T-helper 1 cell treated with Interleukin-12 subunit alpha and Interleukin-12 subunit beta and Interleukin-4 antibody, amounts not matched to agents 30 ng/mL and 1 ng/mL, for 36 hours (primary cell): ENCODE results near the gene GNA15. TPM values are rescaled to one million over a fixed set of nuclear protein-coding genes. Genes with fewer than 3 reads are reported as not detected.

Experiments used
- intact Hi-C: fragments of 100-400 bp; cut with micrococcal nuclease; formaldehyde crosslinking; loops from one replicate; pipeline ENCODE4 v1.15.1; 2024
- total RNA-seq: library from RNA; stranded (reverse); gene quantifications from 2 replicates; pipeline ENCODE4 v1.2.3, GENCODE V29; 2022

GNA15 gene
- total RNA-seq, 1 donor from 2014 or later = 140 TPM

DNA sequence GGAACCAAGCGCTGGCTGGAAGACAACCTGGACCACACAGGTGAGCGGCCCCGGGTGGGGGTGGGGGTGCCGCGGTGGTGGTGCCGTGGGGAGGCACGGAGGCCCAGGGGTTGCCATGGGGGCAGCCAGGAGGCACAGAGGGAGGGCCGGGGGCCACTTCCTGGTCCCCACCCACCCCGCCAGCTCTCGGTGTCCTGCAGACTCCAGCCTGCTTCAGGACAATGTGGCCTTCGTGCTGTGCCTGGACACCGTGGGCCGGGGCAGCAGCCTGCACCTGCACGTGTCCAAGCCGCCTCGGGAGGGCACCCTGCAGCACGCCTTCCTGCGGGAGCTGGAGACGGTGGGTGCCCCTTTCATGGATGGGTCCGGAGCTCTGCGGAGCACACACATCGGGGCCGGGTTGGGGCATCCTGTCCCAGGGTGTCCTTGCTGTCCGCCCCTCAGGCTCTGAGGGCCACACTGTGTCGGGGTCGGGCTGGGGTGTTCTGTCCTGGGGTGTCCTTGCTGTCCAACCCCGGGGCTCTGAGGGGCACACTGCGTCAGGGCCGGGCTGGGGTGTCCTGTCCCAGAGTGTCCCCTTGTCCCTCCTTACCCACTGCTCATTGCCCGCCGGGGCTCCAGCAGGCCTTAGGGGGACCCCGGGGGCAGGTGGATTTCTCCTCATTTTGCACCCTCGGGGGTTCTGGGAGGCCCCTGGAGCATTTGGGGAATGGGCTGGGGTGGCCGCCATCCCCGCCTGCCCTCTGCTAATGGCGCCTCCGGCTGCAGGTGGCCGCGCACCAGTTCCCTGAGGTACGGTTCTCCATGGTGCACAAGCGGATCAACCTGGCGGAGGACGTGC lies 68.2 kb downstream of the GNA15 start:
- intact Hi-C loops = no loop called here

- intact Hi-C loops = no loop called here
Measured at GRCh38 chr19:3204646-3205275, 68.9 kb downstream of the GNA15 start.

GRCh38 chr19:3206216-3206953 lies 70.6 kb downstream of the GNA15 start:
- intact Hi-C loops = no loop called here

DNA sequence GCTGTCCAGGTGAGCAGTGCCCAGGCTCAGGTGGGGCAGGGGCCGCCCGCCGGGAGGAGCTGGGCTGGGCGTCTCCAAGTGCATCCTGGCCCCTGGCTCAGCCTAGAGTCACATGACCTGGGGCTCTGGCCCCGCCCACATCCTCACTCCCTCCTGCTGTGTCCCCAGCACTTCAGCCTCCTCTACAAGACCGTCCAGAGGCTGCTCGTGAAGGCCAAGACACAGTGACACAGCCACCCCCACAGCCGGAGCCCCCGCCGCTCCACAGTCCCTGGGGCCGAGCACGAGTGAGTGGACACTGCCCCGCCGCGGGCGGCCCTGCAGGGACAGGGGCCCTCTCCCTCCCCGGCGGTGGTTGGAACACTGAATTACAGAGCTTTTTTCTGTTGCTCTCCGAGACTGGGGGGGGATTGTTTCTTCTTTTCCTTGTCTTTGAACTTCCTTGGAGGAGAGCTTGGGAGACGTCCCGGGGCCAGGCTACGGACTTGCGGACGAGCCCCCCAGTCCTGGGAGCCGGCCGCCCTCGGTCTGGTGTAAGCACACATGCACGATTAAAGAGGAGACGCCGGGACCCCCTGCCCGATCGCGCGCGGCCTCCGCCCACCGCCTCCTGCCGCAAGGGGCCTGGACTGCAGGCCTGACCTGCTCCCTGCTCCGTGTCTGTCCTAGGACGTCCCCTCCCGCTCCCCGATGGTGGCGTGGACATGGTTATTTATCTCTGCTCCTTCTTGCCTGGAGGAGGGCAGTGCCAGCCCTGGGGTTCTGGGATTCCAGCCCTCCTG lies 71.8 kb downstream of the GNA15 start:
- intact Hi-C loops = no loop called here

DNA sequence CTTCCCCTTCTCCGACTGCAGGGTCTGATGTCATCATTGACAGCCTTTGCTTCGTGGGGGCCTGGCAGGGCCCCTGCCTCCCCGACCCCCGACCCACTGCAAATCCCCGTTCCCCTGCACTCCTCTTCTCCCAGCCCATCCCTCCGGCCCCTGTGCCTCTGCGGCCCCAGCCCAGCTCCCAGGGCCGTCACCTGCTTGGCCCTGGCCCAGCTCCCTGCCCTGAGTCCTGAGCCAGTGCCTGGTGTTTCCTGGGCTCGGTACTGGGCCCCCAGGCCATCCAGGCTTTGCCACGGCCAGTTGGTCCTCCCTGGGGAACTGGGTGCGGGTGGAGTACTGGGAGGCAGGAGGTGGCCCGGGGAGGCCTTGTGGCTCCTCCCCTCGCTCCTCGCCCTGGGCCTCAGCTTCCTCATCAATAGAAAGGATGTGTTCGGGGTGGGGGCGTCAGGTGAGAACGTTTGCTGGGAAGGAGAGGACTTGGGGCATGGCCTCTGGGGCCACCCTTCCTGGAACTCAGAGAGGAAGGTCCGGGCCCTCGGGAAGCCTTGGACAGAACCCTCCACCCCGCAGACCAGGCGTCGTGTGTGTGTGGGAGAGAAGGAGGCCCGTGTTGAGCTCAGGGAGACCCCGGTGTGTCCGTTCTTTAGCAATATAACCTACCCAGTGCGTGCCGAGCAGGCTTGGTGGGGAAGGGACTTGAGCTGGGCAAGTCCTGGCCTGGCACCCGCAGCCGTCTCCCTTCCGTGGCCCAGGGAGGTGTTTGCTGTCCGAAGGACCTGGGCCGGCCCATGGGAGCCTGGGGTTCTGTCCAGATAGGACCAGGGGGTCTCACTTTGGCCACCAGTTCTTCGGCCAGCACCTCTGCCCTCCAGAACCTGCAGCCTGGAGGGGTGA lies 72.7 kb downstream of the GNA15 start:
- intact Hi-C loops = no loop called here

- intact Hi-C loops = loop anchor here (1.0 kb wide), 2 partner anchors 134 to 248 kb away; no protein-coding TSS in a partner anchor
Measured at GRCh38 chr19:3210347-3211017, 74.6 kb downstream of the GNA15 start.

DNA sequence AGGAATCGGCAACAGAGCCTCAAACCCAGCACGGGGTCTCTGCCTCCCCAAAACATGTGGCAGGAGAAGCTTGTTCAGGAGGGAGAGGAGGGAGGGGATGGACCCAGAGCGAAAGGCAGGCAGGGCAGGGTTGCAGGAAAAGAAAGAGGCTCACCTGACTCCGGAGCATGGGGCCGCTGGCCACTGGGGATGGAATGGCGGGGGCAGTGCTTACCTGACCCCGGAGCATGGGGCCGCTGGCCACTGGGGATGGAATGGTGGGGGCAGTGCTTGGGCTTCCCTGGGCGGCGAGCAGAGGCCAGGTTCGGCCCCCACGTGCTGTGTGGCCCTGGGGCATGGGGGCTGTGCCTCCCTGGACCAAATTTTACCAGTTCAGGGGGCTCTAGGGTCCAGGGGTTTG lies 75.4 kb downstream of the GNA15 start:
- intact Hi-C loops = no loop called here

GRCh38 chr19:3213159-3213558 lies 77.3 kb downstream of the GNA15 start:
- intact Hi-C loops = no loop called here

Other genes starting within 250 kb of the GNA15 start
- gene ZNF57, start 235.1 kb upstream of the GNA15 start, total RNA-seq = 1.8 TPM in 2 replicates
- 3.0 and 3.3 TPM in 2 replicates for gene ZNF77, start 191.1 kb upstream of the GNA15 start, total RNA-seq
- gene TLE6, start 158.5 kb upstream of the GNA15 start, total RNA-seq = 0.54 and 1.1 TPM in 2 replicates
- gene TLE2, start 106.8 kb upstream of the GNA15 start, total RNA-seq = 0.61 and 0.76 TPM in 2 replicates
- 598 and 603 TPM in 2 replicates for gene TLE5, start 73.5 kb upstream of the GNA15 start, total RNA-seq
- gene GNA11, start 41.7 kb upstream of the GNA15 start, total RNA-seq = 1.9 and 2.2 TPM in 2 replicates
- gene S1PR4, start 42.7 kb downstream of the GNA15 start, total RNA-seq = 179 TPM in 2 replicates
- 68.4 and 80.6 TPM in 2 replicates for gene NCLN, start 49.9 kb downstream of the GNA15 start, total RNA-seq
- gene CELF5, start 88.6 kb downstream of the GNA15 start, total RNA-seq = 0.15 and 0.61 TPM in 2 replicates
- gene NFIC, start 230.6 kb downstream of the GNA15 start, total RNA-seq = 12.7 and 14.9 TPM in 2 replicates